HepG2 (cell line): Measurements from ENCODE around the gene FCER1G. TPM values are rescaled to one million over a fixed set of nuclear protein-coding genes. Genes with fewer than 3 reads are reported as not detected.
A peak's percentile ranks its signal among the peaks of the same experiment; 100 is the strongest.

Source experiments
- AFF4 ChIP-seq: sonication (generic); formaldehyde crosslinking; IDR thresholded peaks from 2 replicates; pipeline ENCODE4 v1.4.0; 2020; ENCODE audit warnings: missing genetic modification reagents
- FOXK2 ChIP-seq: fragments of 450-650 bp; IDR thresholded peaks from 2 replicates; pipeline ENCODE4 v1.6.1; 2016
- HOXA5 ChIP-seq: sonication (generic); formaldehyde crosslinking; IDR thresholded peaks from 2 replicates; pipeline ENCODE4 v1.4.0; 2020; ENCODE audit warnings: missing genetic modification reagents
- KDM2A ChIP-seq: sonication (generic); formaldehyde crosslinking; IDR thresholded peaks from 2 replicates; pipeline ENCODE4 v1.4.0; 2020; ENCODE audit warnings: low read depth, missing genetic modification reagents, borderline replicate concordance
- KDM5A ChIP-seq: fragments of 200-600 bp; sonication (generic); IDR thresholded peaks from 2 replicates; pipeline ENCODE4 v1.7.0; 2018; ENCODE audit warnings: antibody characterized with exemption, mild to moderate bottlenecking, low read length, borderline replicate concordance
- PHB2 ChIP-seq: fragments of 450-650 bp; IDR thresholded peaks from 2 replicates; pipeline ENCODE4 v1.6.1; 2018; ENCODE audit not compliant: partially characterized antibody
- POGZ ChIP-seq: sonication (generic); formaldehyde crosslinking; IDR thresholded peaks from 2 replicates; pipeline ENCODE4 v1.4.0; 2020; ENCODE audit warnings: mild to moderate bottlenecking, missing genetic modification reagents
- RELA ChIP-seq: sonication (generic); formaldehyde crosslinking; IDR thresholded peaks from 2 replicates; pipeline ENCODE4 v1.4.0; 2020; ENCODE audit warnings: missing genetic modification reagents
- RORA ChIP-seq: sonication (generic); formaldehyde crosslinking; IDR thresholded peaks from 2 replicates; pipeline ENCODE4 v1.5.0; 2020; ENCODE audit warnings: mild to moderate bottlenecking, missing genetic modification reagents, moderate library complexity
- TFE3 ChIP-seq: IDR thresholded peaks from 2 replicates; pipeline ENCODE4 v1.6.1; 2016
- ZBTB20 ChIP-seq: sonication (generic); formaldehyde crosslinking; IDR thresholded peaks from 2 replicates; pipeline ENCODE4 v1.8.1; 2023; ENCODE audit warnings: missing genetic modification reagents, low read depth, mild to moderate bottlenecking, borderline replicate concordance
- ZFY ChIP-seq: sonication (generic); formaldehyde crosslinking; IDR thresholded peaks from 2 replicates; pipeline ENCODE4 v1.4.0; 2020; ENCODE audit warnings: missing genetic modification reagents
- ZMYM4 ChIP-seq: sonication (generic); formaldehyde crosslinking; IDR thresholded peaks from 2 replicates; pipeline ENCODE4 v1.8.1; 2023; ENCODE audit warnings: mild to moderate bottlenecking, missing genetic modification reagents
- ZNF362 ChIP-seq: sonication (generic); formaldehyde crosslinking; IDR thresholded peaks from 2 replicates; pipeline ENCODE4 v1.4.0; 2020; ENCODE audit warnings: missing genetic modification reagents, mild to moderate bottlenecking, borderline replicate concordance
- ZNF430 ChIP-seq: sonication (generic); formaldehyde crosslinking; IDR thresholded peaks from 2 replicates; pipeline ENCODE4 v1.9.0; 2021; ENCODE audit warnings: mild to moderate bottlenecking, missing genetic modification reagents
- ZSCAN22 ChIP-seq: sonication (generic); formaldehyde crosslinking; IDR thresholded peaks from 2 replicates; pipeline ENCODE4 v1.4.0; 2020; ENCODE audit warnings: mild to moderate bottlenecking, missing genetic modification reagents
- polyA plus RNA-seq, 8 experiments: library from polyadenylated mRNA; depleted of rRNA in 3 of 8; stranded (reverse) in 7 of 8; unstranded in 1 of 8; fragments of >200 nt; fragmentation: Illumina TruSeq in 4 of 8; extraction: Trizol in 4 of 8; gene quantifications; 2 replicates each; pipeline versions ENCODE4 v1.2.1 to v1.2.3, GENCODE V29; 2011 to 2016; ENCODE audit warnings: low read depth in 4 of 8, missing spikeins in 1 of 8, mixed read lengths in 1 of 8; ENCODE audit not compliant: insufficient read depth in 1 of 8
- total RNA-seq, 5 experiments: library from RNA; depleted of rRNA; stranded (reverse); fragments of >200 nt; fragmentation: Illumina TruSeq; extraction: Trizol; gene quantifications; 2 replicates each; pipeline ENCODE4 v1.2.3, GENCODE V29; 2016; ENCODE audit warnings: low read depth in 1 of 5
- TF ChIP-seq, protein P1 (sequence below): sonication (generic); formaldehyde crosslinking; IDR thresholded peaks from 2 replicates; pipeline ENCODE4; 2020; ENCODE audit warnings: missing genetic modification reagents, mild to moderate bottlenecking, borderline replicate concordance
- TF ChIP-seq, protein P2 (sequence below): sonication (generic); formaldehyde crosslinking; IDR thresholded peaks from 2 replicates; pipeline ENCODE4 v1.8.1; 2023; ENCODE audit warnings: mild to moderate bottlenecking, inconsistent platforms, moderate library complexity, missing genetic modification reagents, borderline replicate concordance

FCER1G gene
- total and polyA plus RNA-seq, 2 of the 13 experiments (the other 11 are each of a cell fraction or from before 2014, with no cell fraction given) = 1.3 to 6.4 TPM

DNA sequence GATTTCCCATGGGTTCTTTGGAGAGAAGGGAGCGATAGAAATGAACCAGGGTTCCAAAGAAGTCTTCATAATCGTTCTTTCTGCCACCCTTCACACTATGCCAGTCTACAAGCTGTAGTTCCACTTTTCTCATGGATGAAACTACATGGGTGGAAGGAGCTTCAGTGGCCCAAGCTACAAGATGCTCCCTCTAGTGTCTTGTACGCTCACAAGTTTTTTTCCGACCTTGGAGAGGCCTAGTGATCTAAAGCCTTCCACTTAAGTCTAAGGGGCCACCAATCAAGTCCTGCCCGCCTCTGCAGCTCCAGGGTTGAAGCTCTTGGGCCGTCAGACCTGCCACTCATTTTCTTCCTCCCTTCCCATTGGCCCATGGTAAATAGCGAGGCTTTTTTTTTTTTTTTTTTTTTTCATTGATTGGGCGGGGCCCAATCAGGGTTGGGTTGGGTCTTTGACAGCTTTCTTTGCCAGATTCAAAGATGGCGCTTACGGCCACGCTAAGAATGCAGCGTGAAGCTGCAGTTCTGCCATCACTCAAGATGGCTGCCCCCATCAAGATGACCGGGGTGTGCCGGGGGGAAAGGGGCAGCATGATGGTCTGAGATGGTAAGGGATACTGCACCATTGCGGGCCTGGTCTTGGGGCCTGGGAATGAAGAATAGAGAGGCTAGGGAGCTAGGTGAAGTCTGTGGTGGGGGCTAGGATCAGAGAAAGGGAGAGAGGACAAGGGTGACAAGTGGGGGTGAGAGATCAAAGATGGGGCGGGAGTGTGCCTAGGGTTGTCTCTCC, 10.6 kb downstream of the FCER1G start, which contains the start of gene TOMM40L (continued):
- TF ChIP-seq ZFY (CRISPR knock-in tag) (peak; percentile 59), FOXK2 (peak; percentile 19; the same call in 1 of the 2 replicates), ZMYM4 (peak; percentile 30; the same call in 1 of the 2 replicates), HOXA5 (0 out of 2 replicates have a peak, but pooled peaks have one; percentile 20), ZSCAN22 (CRISPR knock-in tag) (peak; percentile 46; the same call in 1 of the 2 replicates), PHB2 (no peak), TFE3 (CRISPR knock-in tag) (peak; percentile 18; the same call in 1 of the 2 replicates), ZBTB20 (CRISPR knock-in tag) (0 out of 2 replicates have a peak, but pooled peaks have one; percentile 19), RELA (CRISPR knock-in tag) (no peak), KDM5A (peak; percentile 66; the same call in 1 of the 2 replicates), KDM2A (peak; percentile 17; the same call in 1 of the 2 replicates), POGZ (CRISPR knock-in tag) (peak; percentile 57; the same call in 1 of the 2 replicates), RORA (CRISPR knock-in tag) (no peak), ZNF430 (no peak; the same call in 1 of the 2 replicates), AFF4 (no peak), ZNF362 (CRISPR knock-in tag) (peak; percentile 99)
- TF ChIP-seq, protein P1, sequence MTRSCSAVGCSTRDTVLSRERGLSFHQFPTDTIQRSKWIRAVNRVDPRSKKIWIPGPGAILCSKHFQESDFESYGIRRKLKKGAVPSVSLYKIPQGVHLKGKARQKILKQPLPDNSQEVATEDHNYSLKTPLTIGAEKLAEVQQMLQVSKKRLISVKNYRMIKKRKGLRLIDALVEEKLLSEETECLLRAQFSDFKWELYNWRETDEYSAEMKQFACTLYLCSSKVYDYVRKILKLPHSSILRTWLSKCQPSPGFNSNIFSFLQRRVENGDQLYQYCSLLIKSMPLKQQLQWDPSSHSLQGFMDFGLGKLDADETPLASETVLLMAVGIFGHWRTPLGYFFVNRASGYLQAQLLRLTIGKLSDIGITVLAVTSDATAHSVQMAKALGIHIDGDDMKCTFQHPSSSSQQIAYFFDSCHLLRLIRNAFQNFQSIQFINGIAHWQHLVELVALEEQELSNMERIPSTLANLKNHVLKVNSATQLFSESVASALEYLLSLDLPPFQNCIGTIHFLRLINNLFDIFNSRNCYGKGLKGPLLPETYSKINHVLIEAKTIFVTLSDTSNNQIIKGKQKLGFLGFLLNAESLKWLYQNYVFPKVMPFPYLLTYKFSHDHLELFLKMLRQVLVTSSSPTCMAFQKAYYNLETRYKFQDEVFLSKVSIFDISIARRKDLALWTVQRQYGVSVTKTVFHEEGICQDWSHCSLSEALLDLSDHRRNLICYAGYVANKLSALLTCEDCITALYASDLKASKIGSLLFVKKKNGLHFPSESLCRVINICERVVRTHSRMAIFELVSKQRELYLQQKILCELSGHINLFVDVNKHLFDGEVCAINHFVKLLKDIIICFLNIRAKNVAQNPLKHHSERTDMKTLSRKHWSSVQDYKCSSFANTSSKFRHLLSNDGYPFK (CRISPR knock-in tag) = peak; percentile 81
- TF ChIP-seq, protein P2, sequence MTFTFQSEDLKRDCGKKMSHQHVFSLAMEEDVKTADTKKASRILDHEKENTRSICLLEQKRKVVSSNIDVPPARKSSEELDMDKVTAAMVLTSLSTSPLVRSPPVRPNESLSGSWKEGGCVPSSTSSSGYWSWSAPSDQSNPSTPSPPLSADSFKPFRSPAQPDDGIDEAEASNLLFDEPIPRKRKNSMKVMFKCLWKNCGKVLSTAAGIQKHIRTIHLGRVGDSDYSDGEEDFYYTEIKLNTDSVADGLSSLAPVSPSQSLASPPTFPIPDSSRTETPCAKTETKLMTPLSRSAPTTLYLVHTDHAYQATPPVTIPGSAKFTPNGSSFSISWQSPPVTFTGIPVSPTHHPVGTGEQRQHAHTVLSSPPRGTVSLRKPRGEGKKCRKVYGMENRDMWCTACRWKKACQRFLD (CRISPR knock-in tag) = peak; percentile 49; the same call in 1 of the 2 replicates
